HL-60/S4 (cell line): ENCODE results near the gene ZC2HC1C.

Experiments used
- in situ Hi-C: fragments of 300-500 bp; cut with MboI; formaldehyde crosslinking; loops from 2 replicates; pipeline ENCODE4 v1.14.3; 2022; ENCODE audit warnings: low sequenced_read_pairs

Gene ZC2HC1C

GRCh38 chr14:75127474-75127820 lies 58.0 kb downstream of the ZC2HC1C start:
- in situ Hi-C loops, result loop anchor here (25.0 kb wide), 1 partner anchor 360 kb away; no protein-coding TSS in a partner anchor

DNA sequence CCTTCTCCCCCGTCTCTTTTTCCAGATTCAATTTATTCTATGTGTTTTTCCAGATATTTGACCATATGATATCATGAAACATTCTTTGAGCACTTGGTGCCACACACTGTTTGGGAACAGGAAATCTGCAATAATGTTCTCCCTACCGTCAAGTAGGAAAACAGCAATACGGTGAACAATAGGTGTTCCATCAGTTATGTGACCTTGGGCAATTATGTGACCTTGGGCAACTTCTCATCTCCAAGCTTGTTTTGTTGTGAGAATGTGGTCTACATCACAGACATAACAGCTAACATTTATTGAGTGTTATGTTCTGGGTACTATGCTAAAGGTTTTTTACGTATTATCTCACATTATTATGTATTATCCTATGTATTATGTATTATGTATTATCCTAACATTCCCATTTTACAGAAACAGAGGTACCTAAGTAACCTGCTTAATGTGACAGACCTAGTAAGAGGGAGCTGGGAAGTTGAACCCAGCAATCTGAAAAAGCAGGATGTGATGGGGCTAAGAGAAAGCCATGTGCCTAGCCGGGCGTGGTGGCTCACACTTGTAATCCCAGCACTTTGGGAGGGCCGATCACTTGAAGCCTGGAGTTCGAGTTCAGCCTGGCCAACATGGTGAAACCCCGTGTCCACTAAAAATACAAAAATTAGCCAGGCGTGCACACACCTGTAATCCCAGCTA lies 58.6 kb downstream of the ZC2HC1C start:
- in situ Hi-C loops, result loop anchor here (25.0 kb wide), 1 partner anchor 359 kb away; no protein-coding TSS in a partner anchor

GRCh38 chr14:75128596-75128990 lies 59.2 kb downstream of the ZC2HC1C start:
- in situ Hi-C loops, result loop anchor here (25.0 kb wide), 1 partner anchor 359 kb away; no protein-coding TSS in a partner anchor
